ENCODE results near the gene AEBP1. TPM values are rescaled to one million over a fixed set of nuclear protein-coding genes. Genes with fewer than 3 reads are reported as not detected.
A peak's percentile ranks its signal among the peaks of the same experiment; 100 is the strongest.

The AEBP1 gene
- total and polyA plus RNA-seq, 9 of the 15 experiments (the other 6 are each of a cell fraction or from before 2014, with no cell fraction given), result 0.03 to 0.78 (median 0.30) TPM; not detected in 2

- no peak for TF ChIP-seq VEZF1 (CRISPR knock-in tag; IDR thresholded peaks at IDR 0.05)
- TF ChIP-seq ZBTB5 (IDR thresholded peaks at IDR 0.05), result no peak
- no peak for TF ChIP-seq CHD1 (IDR thresholded peaks at IDR 0.05; ENCODE audit: low read length)
- TF ChIP-seq NCOA4 (IDR thresholded peaks at IDR 0.05; ENCODE audit: partially characterized antibody), result no peak
- peak; percentile 16; the same call in 1 of the 2 replicates for TF ChIP-seq ARID1B (IDR thresholded peaks at IDR 0.05)
Observed at GRCh38 chr7:44157116-44158080, 53.3 kb downstream of the AEBP1 start (continued).
